Kasumi-1 (cell line): ENCODE data around the gene SPRED2.
"Not testable (repeated sequence)": the region's sequence is repeated elsewhere in the genome, so short reads cannot be mapped to it uniquely, and the experiment has no call there.

Source experiments
- DNase-seq, 2 experiments: peaks; one replicate each; lab custom pipeline; 2025; lab: John Stamatoyannopoulos, UW

SPRED2 gene

DNA sequence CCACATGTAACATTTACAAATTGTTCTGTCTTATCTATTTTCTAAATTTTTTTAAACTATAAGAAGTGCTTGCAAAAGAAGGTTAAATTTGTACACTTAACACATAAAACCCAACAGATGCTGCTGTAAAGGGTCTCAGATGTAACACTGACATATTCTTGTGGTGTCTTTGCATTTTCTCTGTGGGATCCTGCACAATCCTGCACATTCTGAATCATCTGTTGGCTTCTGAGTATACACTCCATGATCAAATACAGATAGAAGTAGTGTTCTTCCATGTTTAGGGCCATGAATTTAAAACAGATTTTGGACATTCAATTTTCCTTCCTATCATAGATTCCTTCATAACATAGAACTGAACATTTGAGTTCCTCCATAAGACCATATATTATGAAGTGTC is 89.0 kb downstream of the SPRED2 start:
- DNase-seq: no peak

- DNase-seq: no peak
Observed at GRCh38 chr2:65340898-65341681, 91.3 kb downstream of the SPRED2 start.

DNA sequence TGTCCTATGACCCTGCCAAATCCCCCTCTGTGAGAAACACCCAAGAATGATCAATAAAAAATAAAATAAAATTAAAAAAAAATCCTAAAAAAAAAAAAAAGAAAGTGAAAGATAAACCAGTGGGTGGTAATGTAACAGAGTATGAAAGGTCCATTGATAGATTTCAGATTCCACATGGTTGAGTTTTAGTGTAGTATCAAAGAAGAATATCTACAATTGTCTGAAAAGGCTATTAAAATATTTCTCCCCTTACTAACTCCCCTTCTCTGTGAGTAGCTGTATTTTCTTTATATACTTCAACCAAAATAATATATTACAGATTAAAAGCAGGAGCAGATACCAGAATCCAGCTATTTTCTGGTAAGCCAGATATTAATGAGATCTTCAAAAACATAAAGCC is 92.8 kb downstream of the SPRED2 start:
- no peak for DNase-seq

- DNase-seq: not testable (repeated sequence)
Observed at GRCh38 chr2:65338830-65339495, 93.4 kb downstream of the SPRED2 start.

- DNase-seq: not testable (repeated sequence)
Observed at GRCh38 chr2:65337915-65338314, 94.5 kb downstream of the SPRED2 start.

- no peak for DNase-seq
Observed at GRCh38 chr2:65334714-65335113, 97.7 kb downstream of the SPRED2 start.

DNA sequence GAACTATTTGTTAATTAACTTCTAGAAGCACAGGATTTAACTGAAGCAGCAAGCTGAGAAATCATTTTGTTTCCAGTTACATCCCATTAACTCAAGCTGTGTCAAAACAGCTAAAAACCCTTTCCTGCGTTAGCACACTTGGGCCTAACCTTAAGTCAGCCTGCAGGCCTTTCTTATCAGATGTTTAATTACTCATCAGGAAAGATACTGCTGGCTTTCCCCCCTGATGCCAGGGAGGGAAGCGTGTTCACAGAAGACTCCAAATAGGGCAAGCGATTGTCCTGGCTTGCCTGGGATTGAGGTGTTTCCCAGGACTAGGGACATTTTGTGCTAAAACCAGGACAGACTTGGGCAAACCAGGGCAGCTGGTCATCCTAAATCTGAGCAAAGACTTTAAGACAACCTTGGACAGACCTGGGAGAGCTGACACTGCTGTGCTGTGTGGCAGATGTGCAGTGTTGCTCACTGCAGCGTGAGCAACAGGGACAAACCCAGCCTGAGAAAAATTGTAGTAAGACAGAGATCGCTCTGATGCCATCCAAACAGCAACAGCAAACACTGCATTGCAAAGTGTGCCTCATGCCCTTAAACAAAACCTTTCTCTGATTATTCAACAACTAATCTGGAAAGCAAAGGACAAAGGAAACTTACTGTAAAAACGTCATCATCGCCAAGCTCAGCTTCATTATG is 100.9 kb downstream of the SPRED2 start:
- DNase-seq: no peak

DNA sequence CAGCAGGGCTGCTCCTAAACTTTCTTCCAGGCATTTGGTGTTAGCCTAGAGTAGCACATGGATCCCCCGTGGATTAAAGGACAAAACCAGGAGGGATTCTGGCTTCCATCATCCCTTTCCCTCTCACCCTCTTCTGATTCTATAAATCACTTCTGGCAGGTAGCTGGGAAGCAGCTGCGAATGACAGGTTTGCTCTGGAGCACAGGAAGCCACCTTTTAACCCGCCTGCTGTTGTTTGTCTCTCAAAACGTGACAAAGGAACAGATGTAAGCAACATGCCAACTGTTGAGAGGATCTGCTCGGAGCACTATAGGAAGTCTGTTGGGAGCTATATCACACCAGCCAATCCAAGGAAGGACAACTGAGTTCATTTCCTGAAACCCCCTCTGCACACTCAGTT is 102.9 kb downstream of the SPRED2 start:
- no peak for DNase-seq

- no peak for DNase-seq
Observed at GRCh38 chr2:65326276-65326675, 106.1 kb downstream of the SPRED2 start.

DNA sequence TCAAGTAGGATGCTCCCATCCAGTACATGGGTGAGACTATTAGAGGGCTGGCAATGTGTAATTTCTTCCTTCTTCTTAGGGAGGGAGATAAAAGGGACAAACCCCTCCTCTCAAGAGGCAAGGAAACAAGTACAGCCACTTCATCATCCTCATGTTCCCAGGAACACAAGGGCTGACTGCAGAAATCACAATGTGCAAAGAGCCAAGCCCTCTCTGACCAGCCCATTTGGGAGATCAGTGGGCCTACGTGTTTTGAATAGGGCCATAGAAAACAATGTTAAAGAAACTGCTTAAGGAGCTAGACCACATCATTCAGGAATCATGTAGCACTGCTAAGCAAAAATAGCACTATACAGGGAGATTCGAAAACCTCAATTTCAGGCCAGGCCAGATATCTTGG is 107.3 kb downstream of the SPRED2 start:
- DNase-seq: no peak

- DNase-seq: no peak
Observed at GRCh38 chr2:65320946-65321345, 111.5 kb downstream of the SPRED2 start.

DNA sequence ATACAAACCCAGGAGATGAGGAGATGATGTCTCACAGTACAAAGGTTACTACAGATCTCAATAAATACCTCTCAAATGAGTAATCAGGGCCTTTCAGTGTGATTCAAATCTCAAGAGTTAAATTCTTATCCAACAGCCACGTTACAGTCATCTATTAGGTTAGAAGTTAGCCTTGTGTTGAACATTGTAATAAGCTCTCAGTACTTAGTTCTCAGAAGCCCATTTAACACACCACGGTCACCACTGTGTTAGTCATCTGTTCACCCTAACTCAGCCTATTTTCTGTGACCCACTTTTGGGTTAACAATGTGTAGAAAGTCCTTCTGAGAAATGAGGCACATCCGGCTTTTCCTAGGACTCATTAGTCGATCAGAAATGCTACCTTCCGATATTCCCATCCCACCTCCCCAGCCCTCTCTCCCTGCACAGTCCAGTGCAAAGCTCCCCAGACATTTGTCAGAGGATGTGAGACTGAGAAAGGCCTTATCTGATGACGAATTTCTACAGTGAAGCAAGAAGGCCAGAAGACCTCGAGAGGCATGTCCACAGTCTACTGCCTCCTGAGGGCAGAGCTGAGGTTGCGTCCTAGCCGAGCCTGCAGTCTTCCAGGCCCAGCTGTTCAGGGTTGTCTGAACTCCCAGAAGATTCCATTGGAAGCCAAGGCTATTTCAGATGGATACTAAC is 112.2 kb downstream of the SPRED2 start:
- no peak for DNase-seq

DNA sequence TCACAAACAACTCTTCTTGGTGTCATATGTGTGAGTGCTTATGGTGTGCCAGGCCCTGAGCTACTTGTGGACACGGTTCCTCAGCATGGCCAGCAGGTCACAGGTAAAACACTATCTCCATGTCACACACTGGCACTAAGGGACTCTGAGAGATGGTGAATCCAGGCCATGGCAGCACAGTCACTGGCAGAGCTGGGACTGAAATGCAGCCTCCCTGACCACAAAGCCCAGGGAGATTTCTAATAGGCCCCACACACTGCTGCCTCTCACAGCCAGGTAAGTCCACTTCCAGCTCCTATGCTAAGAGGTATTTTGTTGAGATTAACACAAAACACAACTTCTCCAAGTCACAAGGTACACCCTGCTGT is 112.7 kb downstream of the SPRED2 start:
- DNase-seq: no peak

- no peak for DNase-seq
Observed at GRCh38 chr2:65319072-65319673, 113.2 kb downstream of the SPRED2 start.

DNA sequence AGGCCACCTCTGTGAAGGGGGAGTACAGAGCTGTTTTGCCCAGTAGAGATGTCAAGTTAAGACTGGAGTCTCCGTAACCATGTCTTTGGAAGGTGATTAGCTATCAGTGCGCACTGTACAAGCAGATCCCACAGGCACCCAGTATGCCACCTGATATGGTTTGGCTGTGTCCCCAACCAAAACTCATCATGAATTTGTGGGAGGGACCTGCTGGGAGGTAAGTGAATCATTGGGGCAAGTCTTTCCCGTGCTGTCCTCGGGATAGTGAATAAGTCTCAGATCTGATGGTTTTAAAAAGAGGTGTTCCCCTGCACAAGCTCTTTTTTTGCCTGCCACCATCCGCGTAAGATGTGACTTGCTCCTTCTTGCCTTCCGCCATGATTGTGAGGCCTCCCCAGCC is 114.6 kb downstream of the SPRED2 start:
- no peak for DNase-seq

DNA sequence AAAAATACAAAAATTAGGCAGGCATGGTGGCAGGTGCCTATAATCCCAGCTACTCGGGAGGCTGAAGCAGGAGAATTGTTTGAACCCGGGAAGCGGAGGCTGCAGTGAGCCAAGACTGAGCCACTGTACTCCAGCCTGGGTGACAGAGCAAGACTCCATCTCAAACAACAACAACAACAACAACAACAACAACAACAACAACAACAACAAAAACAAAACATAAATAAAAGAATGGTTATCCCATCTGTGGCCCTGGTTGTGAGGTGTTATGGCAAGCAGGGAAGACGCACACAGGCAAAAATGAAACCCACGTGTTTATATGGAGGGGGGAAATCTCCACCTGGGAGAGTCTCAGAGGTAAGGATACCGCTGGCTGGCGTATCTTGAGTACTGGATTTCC is 115.0 kb downstream of the SPRED2 start:
- DNase-seq: not testable (repeated sequence)

DNA sequence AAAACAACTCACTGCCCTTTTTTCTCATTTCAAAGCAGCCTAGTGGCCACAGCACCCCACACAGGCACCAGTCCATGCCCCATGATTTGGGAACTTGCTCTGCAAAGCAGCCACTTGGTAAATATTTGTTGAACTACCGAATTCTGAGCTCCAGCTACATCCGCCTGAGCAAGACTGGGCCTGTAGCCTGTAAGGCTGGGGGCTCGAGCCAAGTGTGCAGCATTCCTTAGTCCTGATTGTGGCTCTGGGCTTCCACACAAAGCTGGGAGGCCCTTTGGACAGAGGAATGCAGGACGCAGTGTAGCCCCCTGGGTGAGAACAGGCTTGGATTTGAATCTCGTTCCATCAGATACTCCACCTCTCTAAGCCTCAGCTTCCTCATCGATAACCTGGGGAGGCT is 116.3 kb downstream of the SPRED2 start:
- no peak for DNase-seq

GRCh38 chr2:65314801-65315441 is 117.5 kb downstream of the SPRED2 start:
- DNase-seq: no peak

DNA sequence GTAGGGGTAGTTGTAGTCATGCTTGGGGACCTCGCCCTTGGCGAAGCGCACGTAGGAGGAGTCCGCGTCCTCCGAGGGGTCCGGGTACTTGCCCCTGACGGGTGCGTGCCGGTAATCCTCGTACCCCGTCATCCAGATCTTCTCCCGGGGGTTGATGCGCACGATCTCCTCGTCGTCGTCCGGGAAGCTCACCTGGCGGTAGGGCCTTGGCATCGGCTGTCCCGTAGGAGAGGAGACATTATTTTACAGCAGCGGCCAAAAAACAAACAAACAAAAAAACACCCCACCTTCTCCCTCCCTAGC is 118.5 kb downstream of the SPRED2 start:
- DNase-seq: no peak

DNA sequence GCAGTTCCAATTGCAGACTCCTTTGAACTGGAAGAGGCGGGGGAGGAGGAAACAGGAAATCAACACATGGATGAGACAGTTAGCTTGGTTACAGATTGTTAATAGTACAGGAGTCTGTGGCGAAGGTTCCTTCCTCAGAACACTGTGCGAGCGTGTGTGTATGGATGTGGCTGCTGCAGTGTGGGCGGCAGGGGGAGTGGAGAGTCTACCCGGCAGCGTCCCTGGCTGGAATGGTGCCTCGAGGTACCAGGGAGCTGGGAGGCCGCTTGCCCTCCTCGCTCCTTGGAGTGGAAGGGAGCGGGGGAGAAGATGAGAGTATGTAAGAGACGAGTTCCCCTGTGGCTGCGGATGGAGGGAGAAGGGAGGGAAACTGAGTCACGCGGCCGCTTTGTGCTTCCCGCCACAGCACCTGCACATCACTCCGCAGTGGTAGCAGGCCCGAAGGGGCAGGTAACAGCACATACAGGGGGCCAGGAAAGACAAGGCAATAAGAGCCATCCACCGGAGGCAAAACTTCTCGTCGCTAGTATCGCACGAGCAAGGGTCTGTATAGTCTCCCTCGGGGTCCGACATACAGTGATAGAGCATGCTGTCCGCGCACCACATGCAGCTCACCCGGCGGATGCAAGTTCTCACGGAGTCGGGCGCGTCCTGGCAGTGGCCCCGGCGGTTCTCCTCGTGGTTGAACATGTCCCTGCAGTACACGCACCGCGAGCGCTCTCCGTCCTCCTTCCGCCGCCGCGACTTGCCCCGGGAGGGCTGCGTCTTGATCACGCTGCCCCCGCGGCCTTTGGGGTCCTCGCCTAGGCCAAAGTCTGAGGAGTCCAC is 119.1 kb downstream of the SPRED2 start:
- peak; percentile 85 to 87 for DNase-seq

GRCh38 chr2:65311596-65311995 is 120.8 kb downstream of the SPRED2 start:
- DNase-seq: no peak
